CD4-positive, alpha-beta T cell treated with Interleukin-4 for 4 hours (primary cell): Measurements from ENCODE around the gene EPB41L2.
"Not testable (repeated sequence)": the region's sequence is repeated elsewhere in the genome, so short reads cannot be mapped to it uniquely, and the experiment has no call there.

Source experiments
- DNase-seq: peaks from one replicate; pipeline ENCODE4 v3.0.0-alpha.2; 2020

Gene EPB41L2

GRCh38 chr6:130937942-130938604 is 125.0 kb downstream of the EPB41L2 start:
- no peak for DNase-seq

GRCh38 chr6:130936933-130937332 is 126.1 kb downstream of the EPB41L2 start:
- no peak for DNase-seq

GRCh38 chr6:130935978-130936377 is 127.1 kb downstream of the EPB41L2 start:
- no peak for DNase-seq

- no peak for DNase-seq
These were observed 128.0 kb downstream of the EPB41L2 start for GRCh38 chr6:130934848-130935585.

GRCh38 chr6:130933712-130934200 is 129.3 kb downstream of the EPB41L2 start:
- DNase-seq: no peak

- no peak for DNase-seq
These were observed 130.1 kb downstream of the EPB41L2 start for GRCh38 chr6:130932921-130933320.

GRCh38 chr6:130932438-130932837 is 130.6 kb downstream of the EPB41L2 start:
- no peak for DNase-seq

- no peak for DNase-seq
These were observed 131.4 kb downstream of the EPB41L2 start for GRCh38 chr6:130931683-130932082.

- no peak for DNase-seq
These were observed 133.9 kb downstream of the EPB41L2 start for GRCh38 chr6:130929036-130929678.

GRCh38 chr6:130928158-130928912 is 134.7 kb downstream of the EPB41L2 start:
- DNase-seq: no peak

- no peak for DNase-seq
These were observed 135.7 kb downstream of the EPB41L2 start for GRCh38 chr6:130927305-130927704.

GRCh38 chr6:130923350-130923749 is 139.7 kb downstream of the EPB41L2 start:
- DNase-seq: no peak

- DNase-seq: no peak
These were observed 140.1 kb downstream of the EPB41L2 start for GRCh38 chr6:130922922-130923321.

GRCh38 chr6:130920969-130921368 is 142.1 kb downstream of the EPB41L2 start:
- DNase-seq: no peak

- no peak for DNase-seq
These were observed 144.9 kb downstream of the EPB41L2 start for GRCh38 chr6:130918171-130918570.

- DNase-seq: not testable (repeated sequence)
These were observed 147.4 kb downstream of the EPB41L2 start for GRCh38 chr6:130915606-130916005.

- peak; percentile 10 for DNase-seq
These were observed 149.9 kb downstream of the EPB41L2 start for GRCh38 chr6:130913120-130913519.

GRCh38 chr6:130912434-130912833 is 150.6 kb downstream of the EPB41L2 start:
- no peak for DNase-seq

GRCh38 chr6:130908958-130909357 is 154.1 kb downstream of the EPB41L2 start:
- no peak for DNase-seq

- no peak for DNase-seq
These were observed 154.9 kb downstream of the EPB41L2 start for GRCh38 chr6:130908188-130908587.

GRCh38 chr6:130907687-130908086 is 155.4 kb downstream of the EPB41L2 start:
- DNase-seq: no peak

GRCh38 chr6:130906736-130907381 is 156.2 kb downstream of the EPB41L2 start:
- no peak for DNase-seq

- no peak for DNase-seq
These were observed 159.4 kb downstream of the EPB41L2 start for GRCh38 chr6:130903602-130904001.
